Testis (tissue), 3 donors: Measurements from ENCODE around the gene CARMIL1. TPM values are rescaled to one million over a fixed set of nuclear protein-coding genes. Genes with fewer than 3 reads are reported as not detected.

Experiments
- DNase-seq: peaks from one replicate; pipeline ENCODE4 v3.0.0-alpha.2; 2019
- H3K27ac ChIP-seq, 2 donors: fragments of 200-600 bp; sonication (generic); one replicate each; pipeline ENCODE4 v1.5.1; 2019
- H3K27me3 ChIP-seq: fragments of 200-600 bp; sonication (generic); one replicate; pipeline ENCODE4 v1.5.1; 2019
- H3K36me3 ChIP-seq: fragments of 200-600 bp; sonication (generic); one replicate; pipeline ENCODE4 v1.5.1; 2017; ENCODE audit warnings: low read depth; ENCODE audit errors: missing control alignments
- H3K4me1 ChIP-seq: fragments of 200-600 bp; sonication (generic); one replicate; pipeline ENCODE4 v1.5.1; 2019
- H3K4me3 ChIP-seq, 2 donors: fragments of 200-600 bp; sonication (generic); one replicate each; pipeline ENCODE4 v1.5.1; 2017 to 2019
- H3K9me3 ChIP-seq: fragments of 200-600 bp; sonication (generic); one replicate; pipeline ENCODE4 v1.5.1; 2017
- POLR2A ChIP-seq: fragments of 450-650 bp; IDR thresholded peaks from one replicate; pipeline ENCODE4 v1.6.1; 2017; ENCODE audit warnings: antibody characterized with exemption, mild to moderate bottlenecking, moderate library complexity
- WGBS, 2 donors: methylation state at CpG; one replicate each; pipeline ENCODE4 v1.1.5; 2018; 5-methylcytosine and 5-hydroxymethylcytosine counted together
- intact Hi-C: fragments of 100-400 bp; cut with DNase I; formaldehyde crosslinking; loops from one replicate; pipeline ENCODE4 v1.15.1; 2023; ENCODE audit warnings: low total_unique reads
- polyA plus RNA-seq: library from polyadenylated mRNA; stranded (reverse); fragments of 350-450 nt; fragmentation: Illumina TruSeq; extraction: RNeasy Lipid Tissue Mini Kit (QIAGEN cat#74804); gene quantifications from one replicate; pipeline ENCODE4 v1.2.3, GENCODE V29; 2014; ENCODE audit warnings: low read depth, low replicate concordance; ENCODE audit not compliant: insufficient read depth
- total RNA-seq, 2 donors: library from RNA; depleted of rRNA; stranded (reverse); fragments of >200 nt; gene quantifications; one replicate each; pipeline ENCODE4 v1.2.3, GENCODE V29; 2016
- TF ChIP-seq, protein P1 (sequence below), 3 experiments: fragments of 450-650 bp in 2 of 3; fragments of 200-600 bp in 1 of 3; sonication (generic) in 1 of 3; IDR thresholded peaks; one replicate each; pipeline ENCODE4 v1.5.1; 2016 to 2019; ENCODE audit warnings: antibody characterized with exemption in 3 of 3, mild to moderate bottlenecking in 2 of 3, moderate library complexity in 1 of 3

The CARMIL1 gene
- total and polyA plus RNA-seq, 3 donors from 2014 or later: 39.4 to 120 (median 108) TPM

DNA sequence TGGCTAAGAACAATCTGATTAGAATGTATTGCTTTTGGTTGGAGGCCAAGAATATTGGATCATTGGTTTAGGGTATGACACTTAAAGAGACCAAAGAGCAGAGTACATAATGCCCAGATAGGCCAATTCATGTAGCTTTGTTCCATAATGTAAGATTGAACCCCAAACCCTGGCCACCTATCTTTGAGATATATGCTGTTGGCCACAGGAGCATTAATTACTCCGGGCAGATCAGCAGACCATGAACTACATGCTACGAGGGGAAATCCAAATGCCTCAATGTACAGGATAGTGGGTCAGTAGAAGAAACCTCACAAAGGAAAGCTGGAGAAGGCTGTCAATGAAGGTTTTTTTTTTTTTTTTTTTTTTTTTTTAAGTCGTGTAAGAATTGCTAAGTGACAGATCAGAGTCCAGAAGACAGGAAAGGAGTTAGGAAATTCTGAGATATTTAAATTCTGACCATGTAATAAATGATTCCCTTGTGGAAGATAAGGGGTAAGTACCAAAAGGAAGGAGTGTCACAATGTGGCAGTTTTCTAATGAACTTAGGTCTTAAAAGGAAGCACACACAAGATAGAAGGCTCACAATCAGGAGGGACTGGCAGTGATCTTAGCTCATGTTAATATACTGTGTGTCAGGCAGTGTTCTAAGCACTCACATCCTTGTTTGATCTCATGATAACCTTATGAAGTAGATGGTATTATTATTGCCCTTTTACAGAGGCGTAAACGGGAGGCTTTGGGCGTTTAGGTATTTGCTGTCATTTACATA lies 61.4 kb downstream of the CARMIL1 start:
- 71 to 76% methylated on average over 6 of the region's 6 CpGs for WGBS, 2 donors
- intact Hi-C loops: no loop called here

DNA sequence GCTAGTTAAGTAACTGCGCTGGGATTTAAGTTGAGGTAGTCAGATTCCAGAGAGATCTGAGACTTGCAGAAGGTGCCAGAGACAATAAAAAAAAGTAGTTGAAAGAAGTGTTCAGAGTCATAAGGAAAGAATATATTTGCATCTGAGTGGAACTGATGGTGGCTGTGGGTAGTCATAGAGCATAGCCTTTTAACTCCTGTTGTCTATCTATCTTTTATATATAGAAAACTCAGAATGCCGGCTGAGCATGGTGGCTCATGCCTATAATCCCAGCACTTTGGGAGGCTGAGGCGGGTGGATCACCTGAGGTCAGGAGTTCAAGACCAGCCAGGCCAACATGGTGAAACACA lies 62.0 kb downstream of the CARMIL1 start:
- Histone ChIP-seq H3K4me3 (no peak overlapping the region), H3K36me3 (no peaks in the 10 kb centered on the region), H3K27me3 (no peaks in the 10 kb centered on the region), H3K9me3 (no peaks in the 10 kb centered on the region), H3K4me1 (peaks cover 17% of the 10 kb centered on the region), H3K27ac (no peak overlapping the region)
- WGBS, 2 donors: 93 to 97% methylated on average over 3 of the region's 3 CpGs
- no peak for DNase-seq
- intact Hi-C loops: no loop called here
- TF ChIP-seq, protein P1, sequence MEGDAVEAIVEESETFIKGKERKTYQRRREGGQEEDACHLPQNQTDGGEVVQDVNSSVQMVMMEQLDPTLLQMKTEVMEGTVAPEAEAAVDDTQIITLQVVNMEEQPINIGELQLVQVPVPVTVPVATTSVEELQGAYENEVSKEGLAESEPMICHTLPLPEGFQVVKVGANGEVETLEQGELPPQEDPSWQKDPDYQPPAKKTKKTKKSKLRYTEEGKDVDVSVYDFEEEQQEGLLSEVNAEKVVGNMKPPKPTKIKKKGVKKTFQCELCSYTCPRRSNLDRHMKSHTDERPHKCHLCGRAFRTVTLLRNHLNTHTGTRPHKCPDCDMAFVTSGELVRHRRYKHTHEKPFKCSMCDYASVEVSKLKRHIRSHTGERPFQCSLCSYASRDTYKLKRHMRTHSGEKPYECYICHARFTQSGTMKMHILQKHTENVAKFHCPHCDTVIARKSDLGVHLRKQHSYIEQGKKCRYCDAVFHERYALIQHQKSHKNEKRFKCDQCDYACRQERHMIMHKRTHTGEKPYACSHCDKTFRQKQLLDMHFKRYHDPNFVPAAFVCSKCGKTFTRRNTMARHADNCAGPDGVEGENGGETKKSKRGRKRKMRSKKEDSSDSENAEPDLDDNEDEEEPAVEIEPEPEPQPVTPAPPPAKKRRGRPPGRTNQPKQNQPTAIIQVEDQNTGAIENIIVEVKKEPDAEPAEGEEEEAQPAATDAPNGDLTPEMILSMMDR (IDR thresholded peaks at IDR 0.05): no peak
- no peak for TF ChIP-seq POLR2A

More for the DNA sequence above, 61.4 kb downstream of the CARMIL1 start:
- H3K4me1 ChIP-seq: peaks cover 17% of the 10 kb centered on the region
- no peaks in the 10 kb centered on the region for H3K27me3 ChIP-seq
- no peaks in the 10 kb centered on the region for H3K9me3 ChIP-seq
- no peak for DNase-seq
- no peaks in the 10 kb centered on the region for H3K36me3 ChIP-seq
- no peak for TF ChIP-seq POLR2A
- TF ChIP-seq, protein P1 (IDR thresholded peaks at IDR 0.05): no peak
- H3K4me3 ChIP-seq: no peak overlapping the region
- H3K27ac ChIP-seq: no peak overlapping the region

DNA sequence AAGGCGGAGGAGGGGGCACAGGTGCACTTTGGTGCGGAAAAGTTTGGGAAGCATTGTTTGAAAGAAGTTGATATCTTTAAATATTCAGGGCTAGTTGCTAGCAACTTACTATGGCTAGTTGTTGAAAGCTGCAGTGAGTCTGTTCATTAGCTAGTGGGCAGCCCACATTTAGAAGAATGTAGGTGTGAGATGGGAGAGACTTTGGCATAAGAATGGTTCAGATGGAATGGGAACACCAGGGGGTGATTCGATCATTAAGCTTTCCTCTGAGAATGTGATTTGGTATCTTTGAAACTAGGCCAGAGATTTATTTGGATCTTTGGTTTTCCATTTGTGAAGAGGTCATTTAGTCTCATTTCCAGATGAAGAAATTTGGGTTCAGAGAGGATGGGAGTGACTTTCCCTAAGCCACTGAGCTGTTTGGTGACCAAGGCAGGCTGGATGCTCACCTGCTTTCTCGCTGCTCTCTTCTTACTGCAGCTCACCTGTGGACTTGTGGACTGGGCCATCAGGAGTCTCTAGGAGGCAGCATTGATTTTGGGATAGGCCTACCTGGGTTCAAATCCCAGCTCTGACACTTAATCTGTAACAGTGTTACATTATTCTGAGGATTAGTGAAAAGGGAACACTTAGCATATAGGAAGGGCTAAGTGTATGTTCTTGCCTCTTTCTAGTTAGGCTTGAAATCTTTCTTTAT lies 62.9 kb downstream of the CARMIL1 start:
- 82 to 88% methylated on average over 4 of the region's 4 CpGs for WGBS, 2 donors
- TF ChIP-seq POLR2A: no peak
- TF ChIP-seq, protein P1 (IDR thresholded peaks at IDR 0.05): no peak
- no peak for DNase-seq

DNA sequence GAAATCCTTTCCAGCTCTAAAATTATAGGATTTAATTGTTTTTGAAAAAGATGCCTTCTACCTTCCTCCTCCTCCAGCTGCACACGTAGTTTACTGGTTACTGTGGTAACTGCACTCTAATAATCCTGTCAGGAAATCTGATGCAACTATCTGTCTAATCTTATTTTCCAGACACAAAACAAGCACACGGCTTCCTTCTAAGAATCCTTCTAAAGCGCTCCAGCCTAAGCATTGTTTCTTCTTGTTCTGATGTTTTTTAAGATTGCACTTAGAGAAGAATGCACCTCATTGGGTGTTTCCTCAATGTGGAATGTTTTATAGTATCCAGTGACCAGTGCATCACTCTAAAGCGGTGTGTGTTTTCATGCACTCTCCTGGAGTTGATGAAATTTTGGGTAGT lies 63.6 kb downstream of the CARMIL1 start:
- H3K4me1 ChIP-seq: peaks cover 17% of the 10 kb centered on the region
- no peak overlapping the region for H3K27ac ChIP-seq
- no peaks in the 10 kb centered on the region for H3K36me3 ChIP-seq
- intact Hi-C loops: no loop called here
- H3K9me3 ChIP-seq: no peaks in the 10 kb centered on the region
- H3K4me3 ChIP-seq: no peak overlapping the region
- DNase-seq: no peak
- 31 to 34% methylated on average over 4 of the region's 4 CpGs for WGBS, 2 donors
- no peaks in the 10 kb centered on the region for H3K27me3 ChIP-seq
- no peak for TF ChIP-seq POLR2A
- TF ChIP-seq, protein P1 (IDR thresholded peaks at IDR 0.05): no peak

More for the DNA sequence above, 62.9 kb downstream of the CARMIL1 start:
- Histone ChIP-seq H3K27ac (no peak overlapping the region), H3K4me1 (peaks cover 17% of the 10 kb centered on the region), H3K4me3 (no peak overlapping the region), H3K9me3 (no peaks in the 10 kb centered on the region), H3K27me3 (no peaks in the 10 kb centered on the region), H3K36me3 (no peaks in the 10 kb centered on the region)
- intact Hi-C loops: no loop called here
